ENCODE results near the gene KCNJ1. TPM values are rescaled to one million over a fixed set of nuclear protein-coding genes. Genes with fewer than 3 reads are reported as not detected.

KCNJ1 gene
- total RNA-seq, 1 donor: not detected

DNA sequence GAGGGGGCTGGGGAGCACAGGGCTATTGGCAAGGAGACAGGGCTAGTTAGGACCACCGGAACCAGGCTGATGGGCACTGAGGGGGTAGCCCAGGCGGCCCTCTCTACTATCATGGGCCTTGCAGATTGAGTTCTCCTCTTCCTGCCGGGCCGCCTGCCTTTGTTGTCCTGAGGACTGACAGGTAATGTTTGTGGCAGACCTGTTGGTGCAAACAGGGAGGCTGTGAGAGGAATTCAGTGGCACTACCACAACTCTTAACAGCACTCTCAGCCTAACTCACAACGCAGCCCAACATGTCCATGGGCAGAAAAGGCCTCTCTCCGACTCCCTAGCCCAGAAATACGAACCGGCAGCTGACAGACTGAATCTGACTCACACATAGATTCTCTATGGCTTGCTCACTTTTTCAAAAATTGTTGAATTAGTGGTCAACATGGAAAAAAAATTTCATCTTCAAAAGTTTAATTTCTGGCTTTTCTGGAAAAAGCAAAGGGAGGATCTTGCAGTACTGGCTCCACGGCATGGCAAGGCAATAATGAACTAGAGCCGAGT lies 35.5 kb upstream of the KCNJ1 start:
- DNase-seq (ENCODE audit: low read depth): peak; percentile 35
- TF ChIP-seq, protein P1, sequence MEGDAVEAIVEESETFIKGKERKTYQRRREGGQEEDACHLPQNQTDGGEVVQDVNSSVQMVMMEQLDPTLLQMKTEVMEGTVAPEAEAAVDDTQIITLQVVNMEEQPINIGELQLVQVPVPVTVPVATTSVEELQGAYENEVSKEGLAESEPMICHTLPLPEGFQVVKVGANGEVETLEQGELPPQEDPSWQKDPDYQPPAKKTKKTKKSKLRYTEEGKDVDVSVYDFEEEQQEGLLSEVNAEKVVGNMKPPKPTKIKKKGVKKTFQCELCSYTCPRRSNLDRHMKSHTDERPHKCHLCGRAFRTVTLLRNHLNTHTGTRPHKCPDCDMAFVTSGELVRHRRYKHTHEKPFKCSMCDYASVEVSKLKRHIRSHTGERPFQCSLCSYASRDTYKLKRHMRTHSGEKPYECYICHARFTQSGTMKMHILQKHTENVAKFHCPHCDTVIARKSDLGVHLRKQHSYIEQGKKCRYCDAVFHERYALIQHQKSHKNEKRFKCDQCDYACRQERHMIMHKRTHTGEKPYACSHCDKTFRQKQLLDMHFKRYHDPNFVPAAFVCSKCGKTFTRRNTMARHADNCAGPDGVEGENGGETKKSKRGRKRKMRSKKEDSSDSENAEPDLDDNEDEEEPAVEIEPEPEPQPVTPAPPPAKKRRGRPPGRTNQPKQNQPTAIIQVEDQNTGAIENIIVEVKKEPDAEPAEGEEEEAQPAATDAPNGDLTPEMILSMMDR (IDR thresholded peaks at IDR 0.05; ENCODE audit: insufficient read depth, low read length): no peak
- H3K4me3 ChIP-seq (ENCODE audit: low read depth, low read length): no peak overlapping the region

DNA sequence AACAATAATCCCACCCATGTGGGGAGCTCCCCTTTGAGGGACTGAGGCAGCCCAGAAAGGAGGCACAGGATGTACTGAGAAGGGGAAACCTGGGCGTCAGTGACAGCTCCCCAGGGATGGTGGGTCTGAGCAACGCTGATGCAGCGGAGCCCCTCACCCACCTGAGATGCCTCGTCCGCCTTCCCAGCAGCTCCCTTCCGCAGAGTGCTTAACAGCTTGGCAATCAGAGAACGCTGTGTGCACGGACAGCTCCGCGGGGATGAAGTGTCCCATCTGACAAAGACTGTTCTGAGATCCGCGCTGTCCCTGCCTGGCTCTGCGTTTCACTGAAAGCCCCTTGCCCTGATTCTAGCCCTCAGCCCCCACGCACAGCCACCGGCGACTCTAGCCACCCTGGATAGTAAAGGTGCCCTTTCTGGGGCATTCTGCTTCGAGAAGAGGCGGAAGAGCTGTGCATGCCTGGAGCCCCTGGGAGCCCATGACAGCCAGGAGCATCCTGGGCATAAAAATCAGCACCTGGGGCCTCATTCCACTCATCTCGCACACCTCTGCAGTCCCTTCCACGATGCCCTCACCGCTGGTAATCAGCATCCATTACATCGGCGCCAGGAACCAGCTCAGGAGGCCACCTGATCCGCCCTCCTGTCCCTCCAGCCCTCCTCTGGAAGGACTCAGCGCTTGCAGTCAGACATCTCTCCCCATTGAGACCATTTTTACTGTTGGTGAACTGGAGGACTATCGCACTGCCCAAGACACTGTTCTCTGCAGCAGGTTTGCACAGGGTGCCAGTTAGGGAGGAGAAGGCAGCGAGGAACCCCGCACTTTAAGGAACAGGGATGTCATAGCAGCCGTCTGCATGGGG lies 34.8 kb upstream of the KCNJ1 start:
- TF ChIP-seq, protein P1 (IDR thresholded peaks at IDR 0.05; ENCODE audit: insufficient read depth, low read length): no peak
- H3K4me3 ChIP-seq (ENCODE audit: low read depth, low read length): no peak overlapping the region
- DNase-seq (ENCODE audit: low read depth): no peak

DNA sequence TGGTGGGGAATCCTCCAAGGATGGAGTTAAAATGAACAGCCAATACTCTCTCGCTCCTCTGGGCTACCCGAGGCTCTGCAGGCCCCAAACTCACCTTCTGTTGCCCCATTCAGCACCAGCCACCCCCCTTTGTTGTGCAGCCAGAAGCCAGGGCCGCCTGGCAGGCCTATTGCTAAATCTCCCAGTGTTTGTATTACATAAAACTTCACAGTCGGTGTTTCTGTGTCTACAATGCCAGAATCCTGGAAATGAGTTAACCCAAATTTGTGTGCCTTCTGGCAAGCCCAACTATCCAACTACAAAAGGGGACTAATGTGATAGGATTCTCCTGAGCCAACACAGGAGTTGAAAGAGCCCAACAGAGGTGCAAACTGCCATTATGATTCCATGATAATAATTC lies 33.4 kb upstream of the KCNJ1 start:
- TF ChIP-seq, protein P1 (IDR thresholded peaks at IDR 0.05; ENCODE audit: insufficient read depth, low read length): no peak
- no peak for DNase-seq (ENCODE audit: low read depth)
- no peak overlapping the region for H3K4me3 ChIP-seq (ENCODE audit: low read depth, low read length)

DNA sequence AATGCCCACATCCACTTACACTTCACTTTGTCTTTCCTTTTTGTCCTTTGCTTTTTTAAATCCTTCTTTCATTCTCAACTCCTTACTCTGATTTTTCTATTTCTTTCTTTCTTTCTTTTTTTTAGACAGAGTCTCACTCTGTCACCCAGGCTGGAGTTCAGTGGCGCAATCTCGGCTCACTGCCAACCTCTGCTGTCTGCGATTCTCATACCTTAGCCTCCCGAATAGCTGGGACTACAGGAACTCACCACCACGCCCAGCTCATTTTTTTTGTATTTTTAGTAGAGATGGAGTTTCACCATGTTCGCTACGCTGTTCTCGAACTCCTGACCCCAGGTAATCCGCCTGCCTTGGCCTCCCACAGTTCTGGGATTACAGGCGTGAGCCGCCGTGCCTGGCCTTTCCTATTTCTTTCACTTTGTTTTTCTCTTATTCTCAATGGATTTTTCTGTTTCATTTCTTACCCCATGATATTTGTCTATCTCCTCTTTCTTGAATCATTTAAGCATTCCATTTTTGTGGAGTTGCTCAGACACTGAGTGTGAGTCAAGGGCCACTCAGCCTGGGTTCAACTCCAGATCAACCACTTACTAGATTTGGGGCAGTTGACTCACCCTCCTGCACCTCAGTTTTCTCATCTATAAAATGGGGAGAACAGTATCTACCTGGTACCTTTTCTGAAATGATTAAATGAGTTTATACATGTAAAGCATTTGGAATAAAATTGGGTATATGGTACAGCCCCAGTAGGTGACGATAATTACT lies 31.7 kb upstream of the KCNJ1 start:
- DNase-seq (ENCODE audit: low read depth): no peak
- H3K4me3 ChIP-seq (ENCODE audit: low read depth, low read length): no peak overlapping the region
- TF ChIP-seq, protein P1 (IDR thresholded peaks at IDR 0.05; ENCODE audit: insufficient read depth, low read length): no peak

DNA sequence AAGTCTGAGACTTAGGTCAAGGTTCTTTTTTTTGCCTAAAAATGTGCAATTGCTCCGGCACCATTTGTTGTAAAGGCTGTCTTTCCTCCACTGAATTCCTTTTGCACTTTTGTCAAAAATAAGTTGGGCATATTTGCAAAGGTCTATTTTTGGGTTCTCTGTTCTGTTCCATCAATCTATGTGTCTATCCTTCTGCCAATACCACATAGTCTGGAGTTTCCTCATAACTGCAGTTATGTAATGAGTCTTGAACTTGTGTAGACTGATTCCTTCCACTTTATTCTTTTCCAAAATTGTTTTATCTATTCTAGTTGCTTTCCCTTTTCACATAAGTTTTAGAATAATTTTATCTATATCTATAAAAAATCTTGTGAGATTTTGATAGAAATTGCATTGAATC lies 30.7 kb upstream of the KCNJ1 start:
- no peak for DNase-seq (ENCODE audit: low read depth)
- H3K4me3 ChIP-seq (ENCODE audit: low read depth, low read length): no peak overlapping the region
- TF ChIP-seq, protein P1 (IDR thresholded peaks at IDR 0.05; ENCODE audit: insufficient read depth, low read length): no peak

DNA sequence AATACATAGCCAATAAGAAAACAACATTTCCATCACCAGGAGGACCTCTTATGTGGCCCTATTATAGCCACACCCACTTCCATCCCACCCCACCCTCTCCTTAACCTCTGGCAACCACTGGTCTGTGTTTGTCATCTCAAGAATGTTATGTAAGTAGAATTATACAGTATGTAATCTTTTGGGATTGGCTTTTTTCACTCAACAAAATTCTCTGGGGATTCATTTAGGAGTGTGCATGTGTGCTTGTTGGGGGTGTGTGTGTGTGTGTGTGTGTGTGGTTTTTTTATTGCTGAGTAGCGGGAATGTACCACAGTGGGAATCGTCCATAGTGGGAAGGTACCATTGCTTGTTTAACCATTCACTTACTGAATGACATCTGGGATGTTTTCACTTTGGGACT lies 29.3 kb upstream of the KCNJ1 start:
- peak; percentile 50 for DNase-seq (ENCODE audit: low read depth)
- TF ChIP-seq, protein P1 (IDR thresholded peaks at IDR 0.05; ENCODE audit: insufficient read depth, low read length): no peak

More for the DNA sequence above, 29.3 kb upstream of the KCNJ1 start:
- no peak overlapping the region for H3K4me3 ChIP-seq (ENCODE audit: low read depth, low read length)
